K562 (cell line): ENCODE data around the gene ARFRP1. TPM values are rescaled to one million over a fixed set of nuclear protein-coding genes. Genes with fewer than 3 reads are reported as not detected.

Source experiments
- ATAC-seq: fragments of 200-7000 bp; cut with Tn5 transposase; 3 replicates; pipeline ENCODE4 v1.9.1; 2020; ENCODE audit warnings: moderate library complexity
- BruUV-seq: library from RNA; stranded (reverse); fragments of 400-500 nt; replicated peaks from 2 replicates; lab custom pipeline; 2021; lab: Mats Ljungman, UMichigan
- CTCF ChIA-PET: fragments of 300-600 bp; formaldehyde crosslinking; extraction: SDS; loops from one replicate; lab custom pipeline; 2021; ENCODE audit warnings: low intra/inter-chr PET ratio; lab: Yijun Ruan, JAX
- POLR2A ChIA-PET: fragments of 300-600, 350-650 bp; sonication (Branson Sonifier 250); formaldehyde crosslinking; extraction: SDS; loops from one replicate; lab custom pipeline; 2021; ENCODE audit warnings: antibody characterized with exemption, inconsistent platforms; lab: Yijun Ruan, JAX
- DNase-seq, 4 experiments: peaks; one replicate each; pipeline versions ENCODE4 v3.0.0 to v3.0.0-alpha.2; 2011 to 2018; ENCODE audit warnings: low spot score in 3 of 4, mixed read lengths in 3 of 4; ENCODE audit errors: extremely low read depth in 1 of 4
- FAIRE-seq: peaks from 2 replicates; lab custom pipeline; 2011; peaks lifted over from hg19 to GRCh38; lab: Jason Lieb, UNC
- H2AFZ ChIP-seq: 2 replicates; pipeline ENCODE4 v1.6.0; 2011; ENCODE audit warnings: low read depth, low read length, control low read depth, inconsistent platforms
- H3K27ac ChIP-seq: fragments of 200-600 bp; 3 replicates; pipeline ENCODE4 v1.8.0; 2011; ENCODE audit warnings: low read depth, mild to moderate bottlenecking, control low read depth, inconsistent platforms, low read length, moderate library complexity, mixed read lengths; ENCODE audit errors: extremely low read depth
- H3K27me3 ChIP-seq, 2 experiments: fragments of 300-600 bp in 1 of 2; 2 replicates in 1 of 2; 3 replicates in 1 of 2; pipeline versions ENCODE4 v1.6.0 to v1.8.0; 2011; ENCODE audit warnings: inconsistent platforms in 2 of 2, low read length in 2 of 2, mild to moderate bottlenecking in 1 of 2, mixed read lengths in 1 of 2, moderate library complexity in 1 of 2; ENCODE audit not compliant: control insufficient read depth in 2 of 2, insufficient read depth in 2 of 2
- H3K36me3 ChIP-seq: fragments of 300-600 bp; 3 replicates; pipeline ENCODE4 v1.8.0; 2011; ENCODE audit warnings: mild to moderate bottlenecking, low read length, inconsistent platforms; ENCODE audit not compliant: control insufficient read depth, insufficient read depth
- H3K4me1 ChIP-seq, 2 experiments: fragments of 200-600 bp in 1 of 2; replicated peaks in 1 of 2; 2 replicates in 1 of 2; 3 replicates in 1 of 2; pipeline versions ENCODE4 v1.5.1 to v1.8.0; 2011; ENCODE audit warnings: inconsistent platforms in 2 of 2, low read length in 2 of 2, mild to moderate bottlenecking in 1 of 2, mixed read lengths in 1 of 2, moderate library complexity in 1 of 2; ENCODE audit not compliant: control insufficient read depth in 2 of 2, insufficient read depth in 2 of 2
- H3K4me2 ChIP-seq: 2 replicates; pipeline ENCODE4 v1.6.1; 2011; ENCODE audit warnings: low read length, control low read depth, inconsistent platforms, mixed read lengths; ENCODE audit not compliant: insufficient read depth
- H3K4me3 ChIP-seq: fragments of 200-600 bp; sonication (generic), shearing (Covaris generic); 2 replicates; pipeline ENCODE4 v1.5.1; 2016; ENCODE audit warnings: control low read depth, inconsistent platforms
- H3K79me2 ChIP-seq: fragments of 200-600 bp; 3 replicates; pipeline ENCODE4 v1.8.0; 2011; ENCODE audit warnings: low read length, inconsistent platforms; ENCODE audit not compliant: control insufficient read depth, insufficient read depth
- H3K9ac ChIP-seq, 2 experiments: 2 replicates each; pipeline versions ENCODE4 v1.6.0 to v1.6.1; 2011; ENCODE audit warnings: low read depth in 2 of 2, low read length in 2 of 2, control low read depth in 1 of 2, inconsistent platforms in 1 of 2, mild to moderate bottlenecking in 1 of 2, mixed read lengths in 1 of 2; ENCODE audit not compliant: insufficient read depth in 1 of 2
- H3K9me1 ChIP-seq: one replicate; pipeline ENCODE4 v1.6.0; 2011; ENCODE audit warnings: inconsistent platforms, mild to moderate bottlenecking, low read length, moderate library complexity; ENCODE audit not compliant: control insufficient read depth, insufficient read depth
- H3K9me3 ChIP-seq: replicated peaks from 2 replicates; pipeline ENCODE4 v1.5.1; 2011; ENCODE audit warnings: low read depth, low read length, inconsistent platforms; ENCODE audit not compliant: control insufficient read depth, insufficient read depth
- H4K20me1 ChIP-seq: replicated peaks from 2 replicates; pipeline ENCODE4 v1.6.1; 2011; ENCODE audit warnings: low read length, inconsistent platforms, mixed read lengths; ENCODE audit not compliant: control insufficient read depth, insufficient read depth
- CEBPZ ChIP-seq: fragments of 150-350 bp; IDR thresholded peaks from 2 replicates; pipeline ENCODE4 v1.6.1; 2014; ENCODE audit warnings: low read depth, mild to moderate bottlenecking, low read length, borderline replicate concordance
- ETV5 ChIP-seq: sonication (generic); formaldehyde crosslinking; IDR thresholded peaks from 2 replicates; pipeline ENCODE4 v1.4.0; 2020; ENCODE audit warnings: low read depth, mild to moderate bottlenecking, missing genetic modification reagents
- ILF3 ChIP-seq: fragments of 450-650 bp; IDR thresholded peaks from 2 replicates; pipeline ENCODE4 v1.6.1; 2018; ENCODE audit warnings: antibody characterized with exemption, mild to moderate bottlenecking, moderate library complexity, borderline replicate concordance
- KLF1 ChIP-seq: fragments of 450-650 bp; IDR thresholded peaks from 2 replicates; pipeline ENCODE4 v1.6.1; 2016; ENCODE audit warnings: missing genetic modification characterization, missing compliant biosample characterization
- POLR2G ChIP-seq: fragments of 200-400 bp; formaldehyde crosslinking; IDR thresholded peaks from 2 replicates; pipeline ENCODE4 v1.6.1; 2017; ENCODE audit warnings: low read depth, mild to moderate bottlenecking, antibody characterized with exemption, low read length, moderate library complexity
- RFX7 ChIP-seq: fragments of 250-450 bp; sonication (Bioruptor Pico); IDR thresholded peaks from 2 replicates; pipeline ENCODE4 v1.5.1; 2021; ENCODE audit warnings: mild to moderate bottlenecking
- SLC30A9 ChIP-seq: fragments of 250-450 bp; sonication (Bioruptor Pico); IDR thresholded peaks from 2 replicates; pipeline ENCODE4 v1.8.0; 2022; ENCODE audit warnings: mild to moderate bottlenecking, moderate library complexity
- TOE1 ChIP-seq, 2 experiments: fragments of 450-650 bp in 1 of 2; sonication (generic) in 1 of 2; formaldehyde crosslinking in 1 of 2; IDR thresholded peaks; 2 replicates each; pipeline versions ENCODE4 v1.7.1 to v1.8.0; 2016 to 2022; ENCODE audit warnings: borderline replicate concordance in 2 of 2, mild to moderate bottlenecking in 2 of 2, antibody characterized with exemption in 1 of 2, inconsistent platforms in 1 of 2, low read depth in 1 of 2, missing genetic modification reagents in 1 of 2, moderate library complexity in 1 of 2
- ZNF436 ChIP-seq: fragments of 250-450, 450-650 bp; sonication (Bioruptor Pico); formaldehyde crosslinking; IDR thresholded peaks from 2 replicates; pipeline ENCODE4 v1.7.0; 2020; ENCODE audit warnings: mild to moderate bottlenecking
- WGBS: fragments of 100-300 bp; shearing (Covaris generic); methylation state at CpG from one replicate; pipeline ENCODE4 v1.1.6; 2016; ENCODE audit warnings: low coverage, mixed read lengths; ENCODE audit not compliant: insufficient coverage; ENCODE audit errors: missing lambda C conversion rate; 5-methylcytosine and 5-hydroxymethylcytosine counted together
- in situ Hi-C: fragments of 300-500 bp; cut with MboI; formaldehyde crosslinking; loops from 4 replicates; pipeline ENCODE4 v1.15.0; 2018; ENCODE audit warnings: inconsistent platforms, mixed read lengths
- intact Hi-C: fragments of 100-400 bp; cut with micrococcal nuclease; formaldehyde crosslinking; loops from 2 replicates; pipeline ENCODE4 v1.14.2; 2022
- polyA plus RNA-seq, 8 experiments: library from polyadenylated mRNA; depleted of rRNA in 4 of 8; stranded (reverse) in 5 of 8; unstranded in 3 of 8; fragments of >200 nt; fragmentation: Nextera tagmentation in 2 of 8; fragmentation: Illumina TruSeq in 1 of 8; extraction: Ambion mirVana in 2 of 8; extraction: Trizol in 1 of 8; gene quantifications; 2 replicates each; pipeline versions ENCODE4 v1.2.1 to v1.2.3, GENCODE V29; 2011 to 2014; ENCODE audit warnings: inconsistent platforms in 1 of 8, missing spikeins in 1 of 8
- total RNA-seq, 7 experiments: library from RNA; depleted of rRNA in 6 of 7; stranded (reverse); fragments of >200 nt in 6 of 7; fragmentation: Illumina TruSeq in 2 of 7; extraction: Trizol in 2 of 7; gene quantifications; 2 replicates each; pipeline versions ENCODE4 v1.2.1 to v1.2.3, GENCODE V29; 2011 to 2021; ENCODE audit warnings: low replicate concordance in 1 of 7

ARFRP1 gene
- total and polyA plus RNA-seq, 9 of the 15 experiments (the other 6 are each of a cell fraction or from before 2014, with no cell fraction given), result 2.2 to 78.9 (median 37.3) TPM

- no TSS peak for BruUV-seq
- Histone ChIP-seq H3K9ac (no peak overlapping the region), H3K4me1 (peaks cover 0 to 9% of the 10 kb centered on the region in 2 experiments; a peak in 1 of 5 replicates), H3K4me3 (no peak overlapping the region), H3K36me3 (peaks cover 64% of the 10 kb centered on the region; the same call in 2 of the 3 replicates), H3K27me3 (no peaks in the 10 kb centered on the region), H4K20me1 (no peaks in the 10 kb centered on the region), H3K9me1 (no peaks in the 10 kb centered on the region), H3K4me2 (no peak overlapping the region), H3K79me2 (no peaks in the 10 kb centered on the region), H3K9me3 (no peaks in the 10 kb centered on the region), H3K27ac (no peak overlapping the region), H2AFZ (no peak overlapping the region)
- intact Hi-C loops, result no loop called here
- ATAC-seq (no peak), FAIRE-seq (no peak), DNase-seq (no peak)
- WGBS, result 98% methylated on average over 13 of the region's 14 CpGs
- TF ChIP-seq SLC30A9 (no peak), ETV5 (CRISPR knock-in tag) (no peak), ZNF436 (no peak), CEBPZ (no peak), KLF1 (tag) (no peak), POLR2G (0 out of 2 replicates have a peak, but pooled peaks have one; percentile 36), TOE1 (IDR thresholded peaks at IDR 0.05; ENCODE audit: borderline replicate concordance) (no peak), TOE1 (CRISPR knock-in tag; IDR thresholded peaks at IDR 0.05; ENCODE audit: borderline replicate concordance, low read depth) (no peak), RFX7 (CRISPR knock-in tag) (no peak), ILF3 (no peak)
- CTCF ChIA-PET, result no interaction called here
- POLR2A ChIA-PET, result no interaction called here
- in situ Hi-C loops, result no loop called here
Observed at GRCh38 chr20:63673951-63674350, 33.8 kb downstream of the ARFRP1 start.
